PC-9 (cell line): ENCODE measurements around the gene PRKACA. TPM values are rescaled to one million over a fixed set of nuclear protein-coding genes. Genes with fewer than 3 reads are reported as not detected.

Experiments used
- BruUV-seq: library from RNA; stranded (reverse); fragments of 400-500 nt; replicated peaks from 2 replicates; lab custom pipeline; 2021; lab: Mats Ljungman, UMichigan
- CTCF ChIA-PET: fragments of 300-600 bp; sonication (Branson Sonifier 250); formaldehyde crosslinking; loops from one replicate; lab custom pipeline; 2022; ENCODE audit warnings: antibody characterized with exemption; lab: Charles Lee
- POLR2A ChIA-PET: fragments of 300-600 bp; sonication (Branson Sonifier 250); formaldehyde crosslinking; loops from one replicate; lab custom pipeline; 2022; ENCODE audit warnings: antibody characterized with exemption; ENCODE audit not compliant: unreplicated experiment; lab: Charles Lee
- DNase-seq, 2 experiments: peaks; one replicate each; pipeline versions ENCODE4 v3.0.0 to v3.0.0-alpha.2; 2015 to 2022; ENCODE audit warnings: mixed read lengths in 1 of 2
- H2AFZ ChIP-seq: fragments of 200-600 bp; sonication (generic); 2 replicates; pipeline ENCODE4 v1.8.1; 2017; ENCODE audit warnings: antibody characterized with exemption
- H3F3A ChIP-seq: fragments of 200-600 bp; sonication (generic); 2 replicates; pipeline ENCODE4 v1.8.1; 2017; ENCODE audit warnings: antibody characterized with exemption, mild to moderate bottlenecking, low read depth; ENCODE audit not compliant: insufficient read depth
- H3K27ac ChIP-seq: fragments of 200-600 bp; sonication (generic); 2 replicates; pipeline ENCODE4 v1.6.1; 2016; ENCODE audit warnings: mixed run types
- H3K27me3 ChIP-seq: fragments of 200-600 bp; sonication (generic); 2 replicates; pipeline ENCODE4 v1.6.1; 2016; ENCODE audit warnings: low read depth, mixed run types; ENCODE audit not compliant: insufficient read depth
- H3K36me3 ChIP-seq: fragments of 200-600 bp; sonication (generic); 2 replicates; pipeline ENCODE4 v1.6.1; 2016; ENCODE audit warnings: low read depth, mixed run types
- H3K4me1 ChIP-seq: fragments of 200-600 bp; sonication (generic); replicated peaks from 2 replicates; pipeline ENCODE4 v1.6.1; 2016; ENCODE audit warnings: mixed run types; ENCODE audit not compliant: insufficient read depth
- H3K4me2 ChIP-seq: fragments of 200-600 bp; sonication (generic); 2 replicates; pipeline ENCODE4 v1.6.1; 2017; ENCODE audit warnings: mixed run types
- H3K4me3 ChIP-seq: fragments of 200-600 bp; sonication (generic); 2 replicates; pipeline ENCODE4 v1.6.1; 2016; ENCODE audit warnings: mixed run types
- H3K79me2 ChIP-seq: fragments of 200-600 bp; sonication (generic); 2 replicates; pipeline ENCODE4 v1.6.1; 2017; ENCODE audit warnings: low read depth, mixed run types
- H3K9me2 ChIP-seq: fragments of 200-600 bp; sonication (generic); 2 replicates; pipeline ENCODE4 v1.8.1; 2017; ENCODE audit warnings: mild to moderate bottlenecking; ENCODE audit not compliant: insufficient read depth
- H3K9me3 ChIP-seq: fragments of 200-600 bp; sonication (generic); 2 replicates; pipeline ENCODE4 v1.8.1; 2016; ENCODE audit warnings: low read depth; ENCODE audit not compliant: insufficient read depth
- H4K20me1 ChIP-seq: fragments of 200-600 bp; sonication (generic); 2 replicates; pipeline ENCODE4 v1.8.1; 2017; ENCODE audit not compliant: insufficient read depth
- EZH2 ChIP-seq: fragments of 200-600 bp; sonication (generic); IDR thresholded peaks from 2 replicates; pipeline ENCODE4 v1.8.0; 2017; ENCODE audit warnings: antibody characterized with exemption, low read depth
- intact Hi-C: fragments of 100-400 bp; cut with micrococcal nuclease; formaldehyde crosslinking; loops from one replicate; pipeline ENCODE4 v1.10.0; 2022; ENCODE audit not compliant: unreplicated experiment
- total RNA-seq: library from RNA; stranded (reverse); gene quantifications from 2 replicates; pipeline ENCODE4 v1.2.3, GENCODE V29; 2021
- TF ChIP-seq, protein P1 (sequence below): fragments of 200-600 bp; sonication (generic); conservative IDR thresholded peaks from 2 replicates; pipeline ENCODE4 v1.6.1; 2017; ENCODE audit warnings: mixed run types, antibody characterized with exemption, mild to moderate bottlenecking, moderate library complexity

Gene PRKACA
- total RNA-seq, 1 experiment from 2014 or later = 82.8 TPM

DNA sequence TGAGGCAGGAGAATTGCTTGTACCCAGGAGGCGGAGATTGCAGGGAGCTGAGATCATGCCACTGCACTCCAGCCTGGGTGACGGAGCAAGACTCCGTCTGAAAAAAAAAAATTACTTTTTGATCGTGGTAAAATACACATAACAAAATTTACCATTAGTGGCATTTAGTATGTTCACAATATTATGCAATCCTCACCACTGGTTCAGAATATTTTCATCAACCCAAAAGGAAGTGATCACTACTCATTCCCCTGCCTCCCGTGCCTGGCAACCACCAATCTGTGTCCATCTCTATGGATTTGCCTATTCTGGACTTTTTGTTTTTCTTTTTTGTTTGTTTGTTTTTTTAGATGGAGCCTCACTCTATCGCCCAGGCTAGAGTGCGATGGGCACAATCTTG is 54.5 kb downstream of the PRKACA start:
- Histone ChIP-seq H3K79me2 (no peaks in the 10 kb centered on the region), H3K27ac (no peak overlapping the region), H3K4me1 (peaks cover 21% of the 10 kb centered on the region), H3K4me2 (peak overlapping the region; percentile 77; the same call in 1 of the 2 replicates), H3K4me3 (no peak overlapping the region), H2AFZ (no peak overlapping the region), H3K9me2 (no peaks in the 10 kb centered on the region), H4K20me1 (no peaks in the 10 kb centered on the region), H3K27me3 (no peaks in the 10 kb centered on the region), H3K36me3 (no peaks in the 10 kb centered on the region), H3K9me3 (no peaks in the 10 kb centered on the region), H3F3A (peaks cover 25% of the 10 kb centered on the region; the same call in 1 of the 2 replicates)
- BruUV-seq = no TSS peak
- CTCF ChIA-PET = no interaction called here
- POLR2A ChIA-PET = no interaction called here
- DNase-seq = no peak
- no peak for TF ChIP-seq EZH2
- TF ChIP-seq, protein P1, sequence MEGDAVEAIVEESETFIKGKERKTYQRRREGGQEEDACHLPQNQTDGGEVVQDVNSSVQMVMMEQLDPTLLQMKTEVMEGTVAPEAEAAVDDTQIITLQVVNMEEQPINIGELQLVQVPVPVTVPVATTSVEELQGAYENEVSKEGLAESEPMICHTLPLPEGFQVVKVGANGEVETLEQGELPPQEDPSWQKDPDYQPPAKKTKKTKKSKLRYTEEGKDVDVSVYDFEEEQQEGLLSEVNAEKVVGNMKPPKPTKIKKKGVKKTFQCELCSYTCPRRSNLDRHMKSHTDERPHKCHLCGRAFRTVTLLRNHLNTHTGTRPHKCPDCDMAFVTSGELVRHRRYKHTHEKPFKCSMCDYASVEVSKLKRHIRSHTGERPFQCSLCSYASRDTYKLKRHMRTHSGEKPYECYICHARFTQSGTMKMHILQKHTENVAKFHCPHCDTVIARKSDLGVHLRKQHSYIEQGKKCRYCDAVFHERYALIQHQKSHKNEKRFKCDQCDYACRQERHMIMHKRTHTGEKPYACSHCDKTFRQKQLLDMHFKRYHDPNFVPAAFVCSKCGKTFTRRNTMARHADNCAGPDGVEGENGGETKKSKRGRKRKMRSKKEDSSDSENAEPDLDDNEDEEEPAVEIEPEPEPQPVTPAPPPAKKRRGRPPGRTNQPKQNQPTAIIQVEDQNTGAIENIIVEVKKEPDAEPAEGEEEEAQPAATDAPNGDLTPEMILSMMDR = no peak
- intact Hi-C loops = no loop called here

DNA sequence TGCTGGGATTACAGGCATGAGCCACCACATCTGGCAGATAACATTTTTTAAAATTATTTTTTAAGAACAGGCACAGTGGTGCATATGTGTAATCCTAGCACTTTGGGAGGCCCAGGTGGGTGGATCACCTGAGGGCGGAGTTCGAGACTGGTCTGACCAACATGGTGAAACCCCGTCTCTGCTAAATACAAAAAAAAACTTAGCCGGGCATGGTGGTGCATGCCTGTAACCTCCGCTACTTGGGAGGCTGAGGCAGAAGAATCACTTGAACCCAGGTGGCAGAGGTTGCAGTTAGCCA is 55.1 kb downstream of the PRKACA start:
- Histone ChIP-seq H3K4me1 (peaks cover 21% of the 10 kb centered on the region), H3K9me3 (no peaks in the 10 kb centered on the region), H3K4me3 (peak overlapping the region; percentile 44; the same call in 1 of the 2 replicates), H3K79me2 (no peaks in the 10 kb centered on the region), H3K9me2 (no peaks in the 10 kb centered on the region), H2AFZ (no peak overlapping the region), H3K36me3 (no peaks in the 10 kb centered on the region), H3F3A (peaks cover 25% of the 10 kb centered on the region; the same call in 1 of the 2 replicates), H3K27me3 (no peaks in the 10 kb centered on the region), H4K20me1 (no peaks in the 10 kb centered on the region), H3K4me2 (peak overlapping the region; percentile 77), H3K27ac (no peak overlapping the region)
- CTCF ChIA-PET = no interaction called here
- BruUV-seq = no TSS peak
- POLR2A ChIA-PET = interaction anchor here (0.5 to 0.6 kb wide), 2 partner anchors 176 to 221 kb away, joined by 4 read pairs; no protein-coding TSS in a partner anchor
- peak in 1 of 2 experiments; percentile 15 for DNase-seq
- TF ChIP-seq, protein P1 = no peak
- no peak for TF ChIP-seq EZH2
- intact Hi-C loops = no loop called here

DNA sequence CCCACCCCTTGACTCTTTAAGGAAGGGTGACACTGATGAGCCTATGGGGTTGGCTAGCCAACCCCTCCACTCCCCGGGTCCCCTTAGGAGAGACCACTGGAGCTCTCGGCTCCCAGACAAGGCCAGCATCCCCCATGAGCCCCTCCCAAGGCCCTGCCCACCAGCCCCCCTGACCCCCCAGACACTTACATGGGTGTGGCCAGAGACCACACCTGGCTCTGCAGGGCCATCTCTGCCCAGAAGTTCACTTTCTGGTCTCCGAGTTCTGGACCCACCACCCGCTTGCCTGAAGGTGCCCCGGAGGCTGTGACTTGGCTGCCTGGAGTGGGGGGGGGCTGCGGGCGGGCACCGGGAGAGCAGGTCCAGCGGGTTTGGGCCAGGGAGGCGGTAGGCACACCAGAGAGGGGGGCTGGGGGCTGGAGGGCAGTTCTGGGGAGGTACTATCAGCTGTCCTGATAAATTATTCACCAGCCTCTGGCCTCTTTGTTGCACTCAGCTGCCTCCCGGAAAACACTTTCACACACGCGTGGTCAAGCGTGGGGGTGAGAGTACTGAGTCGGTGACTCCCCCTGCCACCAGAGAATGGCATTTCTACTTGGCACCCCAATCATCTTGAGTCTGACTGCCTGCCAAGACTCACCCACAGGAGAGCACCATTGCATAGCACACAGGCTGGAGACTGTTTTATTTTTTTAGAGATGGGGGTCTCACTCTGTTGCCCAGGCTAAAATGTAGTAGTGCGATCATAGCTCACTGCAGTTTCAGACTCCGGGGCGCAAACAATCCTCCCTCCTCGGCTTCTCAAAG is 55.6 kb downstream of the PRKACA start, which contains the start of gene PALM3:
Gene PALM3, minus strand, starts transcription at position 326 of the 807 bp plus-strand sequence. Its CDS starts 96 bp downstream, at position 230.
- no peaks in the 10 kb centered on the region for H3K9me3 ChIP-seq
- DNase-seq = peak; percentile 66 to 73
- H3K9me2 ChIP-seq = no peaks in the 10 kb centered on the region
- 0 out of 2 replicates have a peak within 1 kb of the TSS, but pooled peaks have one; percentile 16 for H3K27ac ChIP-seq
- no peaks in the 10 kb centered on the region for H4K20me1 ChIP-seq
- peak within 1 kb of the TSS; percentile 77 for H3K4me2 ChIP-seq
- CTCF ChIA-PET = no interaction called here
- peak within 1 kb of the TSS; percentile 44; the same call in 1 of the 2 replicates for H3K4me3 ChIP-seq
- H2AFZ ChIP-seq = 0 out of 2 replicates have a peak within 1 kb of the TSS, but pooled peaks have one; percentile 58
- peaks cover 25% of the 10 kb centered on the region; the same call in 1 of the 2 replicates for H3F3A ChIP-seq
- POLR2A ChIA-PET = interaction anchor here (0.5 to 0.6 kb wide), 2 partner anchors 175 to 220 kb away, joined by 4 read pairs; no protein-coding TSS in a partner anchor
- no TSS peak for BruUV-seq
- TF ChIP-seq, protein P1 = no peak
- TF ChIP-seq EZH2 = no peak
- intact Hi-C loops = no loop called here
- H3K36me3 ChIP-seq = no peaks in the 10 kb centered on the region
- H3K79me2 ChIP-seq = no peaks in the 10 kb centered on the region
- H3K27me3 ChIP-seq = no peaks in the 10 kb centered on the region
- peaks cover 21% of the 10 kb centered on the region for H3K4me1 ChIP-seq
